WTC11 (cell line): ENCODE results near the gene USP17L27. TPM values are rescaled to one million over a fixed set of nuclear protein-coding genes. Genes with fewer than 3 reads are reported as not detected.
"Not testable (repeated sequence)": the region's sequence is repeated elsewhere in the genome, so short reads cannot be mapped to it uniquely, and the experiment has no call there.

Experiments
- ATAC-seq: fragments of 200-7000 bp; cut with Tn5 transposase; 2 replicates; pipeline ENCODE4 v1.10.0; 2021; ENCODE audit warnings: mild to moderate bottlenecking, moderate library complexity
- Bru-seq: library from RNA; stranded (reverse); fragments of 400-500 nt; gene quantifications from one replicate; lab custom pipeline; 2021; lab: Mats Ljungman, UMichigan
- CTCF ChIA-PET: fragments of 300-600 bp; sonication (Branson Sonifier 250); formaldehyde crosslinking; loops from one replicate; lab custom pipeline; 2021; ENCODE audit warnings: antibody characterized with exemption; lab: Charles Lee
- POLR2A ChIA-PET: fragments of 350-600 bp; sonication (Branson Sonifier 250); formaldehyde crosslinking; loops from one replicate; lab custom pipeline; 2021; ENCODE audit warnings: antibody characterized with exemption; lab: Charles Lee
- DNase-seq: peaks from one replicate; pipeline ENCODE4 v3.0.0; 2021; ENCODE audit warnings: low spot score
- H3K27ac Mint-ChIP-seq: 2 replicates; pipeline ENCODE4 v1.8.0; 2021; ENCODE audit warnings: mixed read lengths
- H3K27me3 Mint-ChIP-seq: 2 replicates; pipeline ENCODE4 v1.8.0; 2021; ENCODE audit warnings: low read depth, mild to moderate bottlenecking, moderate library complexity, mixed read lengths
- H3K36me3 Mint-ChIP-seq: 2 replicates; pipeline ENCODE4 v1.8.0; 2021; ENCODE audit warnings: mixed read lengths
- H3K4me1 Mint-ChIP-seq: 2 replicates; pipeline ENCODE4 v1.8.0; 2022; ENCODE audit warnings: mixed read lengths
- H3K4me3 Mint-ChIP-seq: 2 replicates; pipeline ENCODE4 v1.8.0; 2021; ENCODE audit warnings: mild to moderate bottlenecking, moderate library complexity, mixed read lengths
- H3K9me3 Mint-ChIP-seq: 2 replicates; pipeline ENCODE4 v1.8.0; 2021; ENCODE audit warnings: mixed read lengths
- long read RNA-seq, 3 experiments: library from RNA in 1 of 3; library from capped mRNA in 1 of 3; library from polyadenylated mRNA in 1 of 3; unstranded in 2 of 3; stranded (forward) in 1 of 3; transcript quantifications; one replicate each; pipeline ENCODE4 v2.0.0, GENCODE V29; 2021
- total RNA-seq: library from RNA; stranded (reverse); gene quantifications from 3 replicates; pipeline ENCODE4 v1.2.3, GENCODE V29; 2021

The USP17L27 gene
- not detected in 3 replicates for total RNA-seq
- Bru-seq, nascent RNA, result not detected
- long read RNA-seq, experiment 1, result 0 reads
- long read RNA-seq, experiment 2, result 0 reads
- long read RNA-seq, experiment 3, result 0 reads

GRCh38 chr4:9343848-9344247 is at the start of gene USP17L27:
TSS of gene USP17L27 (plus strand) at chr4:9344148. CDS start at chr4:9344148, 0 bp downstream.
- H3K9me3 Mint-ChIP-seq, H3K4me3 Mint-ChIP-seq, H3K27ac Mint-ChIP-seq, H3K36me3 Mint-ChIP-seq, H3K27me3 Mint-ChIP-seq, ATAC-seq, POLR2A ChIA-PET, DNase-seq, CTCF ChIA-PET, H3K4me1 Mint-ChIP-seq: not testable (repeated sequence)

- ATAC-seq, CTCF ChIA-PET: not testable (repeated sequence)
Measured at GRCh38 chr4:9324191-9324590, 19.8 kb upstream of the USP17L27 start.

GRCh38 chr4:9324865-9325264 is 19.1 kb upstream of the USP17L27 start, which contains the start of gene USP17L24:
TSS of gene USP17L24 (plus strand) at chr4:9325165. CDS start at chr4:9325165, 0 bp downstream.
- not testable (repeated sequence) for H3K4me3 Mint-ChIP-seq

More at GRCh38 chr4:9324191-9324590, 19.8 kb upstream of the USP17L27 start:
- DNase-seq, H3K4me3 Mint-ChIP-seq, H3K27ac Mint-ChIP-seq, H3K27me3 Mint-ChIP-seq, H3K9me3 Mint-ChIP-seq, H3K36me3 Mint-ChIP-seq, H3K4me1 Mint-ChIP-seq, POLR2A ChIA-PET: not testable (repeated sequence)

GRCh38 chr4:9329611-9330010 is 14.3 kb upstream of the USP17L27 start, which contains the start of gene USP17L25:
TSS of gene USP17L25 (plus strand) at chr4:9329911. CDS start at chr4:9329911, 0 bp downstream.
- H3K4me1 Mint-ChIP-seq, H3K4me3 Mint-ChIP-seq, H3K9me3 Mint-ChIP-seq, H3K36me3 Mint-ChIP-seq, POLR2A ChIA-PET, CTCF ChIA-PET, H3K27ac Mint-ChIP-seq, DNase-seq, H3K27me3 Mint-ChIP-seq, ATAC-seq: not testable (repeated sequence)

More at GRCh38 chr4:9324865-9325264, 19.1 kb upstream of the USP17L27 start, which contains the start of gene USP17L24:
- H3K36me3 Mint-ChIP-seq, H3K27ac Mint-ChIP-seq, POLR2A ChIA-PET, CTCF ChIA-PET, ATAC-seq, DNase-seq, H3K27me3 Mint-ChIP-seq, H3K4me1 Mint-ChIP-seq, H3K9me3 Mint-ChIP-seq: not testable (repeated sequence)

- DNase-seq, ATAC-seq, H3K27ac Mint-ChIP-seq, H3K4me3 Mint-ChIP-seq, H3K9me3 Mint-ChIP-seq, H3K36me3 Mint-ChIP-seq, H3K27me3 Mint-ChIP-seq, CTCF ChIA-PET, H3K4me1 Mint-ChIP-seq, POLR2A ChIA-PET: not testable (repeated sequence)
Measured at GRCh38 chr4:9334358-9334757, 9.6 kb upstream of the USP17L27 start, which contains the start of gene USP17L26. TSS of gene USP17L26 (plus strand) at chr4:9334658. CDS start at chr4:9334658, 0 bp downstream.

GRCh38 chr4:9339103-9339502 is 4.8 kb upstream of the USP17L27 start, which contains the start of gene USP17L5:
TSS of gene USP17L5 (plus strand) at chr4:9339403. CDS start at chr4:9339403, 0 bp downstream.
- CTCF ChIA-PET, ATAC-seq, H3K4me3 Mint-ChIP-seq, H3K4me1 Mint-ChIP-seq, DNase-seq, H3K27ac Mint-ChIP-seq, H3K36me3 Mint-ChIP-seq, H3K27me3 Mint-ChIP-seq, H3K9me3 Mint-ChIP-seq, POLR2A ChIA-PET: not testable (repeated sequence)

- H3K4me1 Mint-ChIP-seq, DNase-seq, H3K27ac Mint-ChIP-seq, ATAC-seq, H3K36me3 Mint-ChIP-seq, CTCF ChIA-PET, H3K4me3 Mint-ChIP-seq, POLR2A ChIA-PET, H3K27me3 Mint-ChIP-seq, H3K9me3 Mint-ChIP-seq: not testable (repeated sequence)
Measured at GRCh38 chr4:9348593-9348992, 4.6 kb downstream of the USP17L27 start, which contains the start of gene USP17L28. TSS of gene USP17L28 (plus strand) at chr4:9348893. CDS start at chr4:9348893, 0 bp downstream.

- H3K27me3 Mint-ChIP-seq, CTCF ChIA-PET, H3K27ac Mint-ChIP-seq, ATAC-seq, H3K9me3 Mint-ChIP-seq, POLR2A ChIA-PET, H3K4me3 Mint-ChIP-seq, H3K4me1 Mint-ChIP-seq, H3K36me3 Mint-ChIP-seq, DNase-seq: not testable (repeated sequence)
Measured at GRCh38 chr4:9350866-9351265, 6.9 kb downstream of the USP17L27 start.

GRCh38 chr4:9353338-9353737 is 9.4 kb downstream of the USP17L27 start, which contains the start of gene USP17L29:
TSS of gene USP17L29 (plus strand) at chr4:9353638. CDS start at chr4:9353638, 0 bp downstream.
- ATAC-seq, result not testable (repeated sequence)

GRCh38 chr4:9362829-9363228 is 18.9 kb downstream of the USP17L27 start, which contains the start of gene USP17L30:
TSS of gene USP17L30 (plus strand) at chr4:9363129. CDS start at chr4:9363129, 0 bp downstream.
- H3K4me3 Mint-ChIP-seq, CTCF ChIA-PET, H3K4me1 Mint-ChIP-seq, H3K36me3 Mint-ChIP-seq, POLR2A ChIA-PET, ATAC-seq, H3K9me3 Mint-ChIP-seq, H3K27me3 Mint-ChIP-seq, DNase-seq, H3K27ac Mint-ChIP-seq: not testable (repeated sequence)

More at GRCh38 chr4:9353338-9353737, 9.4 kb downstream of the USP17L27 start, which contains the start of gene USP17L29:
- H3K36me3 Mint-ChIP-seq, H3K27me3 Mint-ChIP-seq, DNase-seq, H3K4me3 Mint-ChIP-seq, H3K4me1 Mint-ChIP-seq, CTCF ChIA-PET, H3K9me3 Mint-ChIP-seq, POLR2A ChIA-PET, H3K27ac Mint-ChIP-seq: not testable (repeated sequence)

- H3K27ac Mint-ChIP-seq, H3K4me1 Mint-ChIP-seq, CTCF ChIA-PET, ATAC-seq, DNase-seq, POLR2A ChIA-PET, H3K27me3 Mint-ChIP-seq, H3K4me3 Mint-ChIP-seq: not testable (repeated sequence)
- Mint-ChIP-seq H3K9me3 (peaks cover 64% of the 10 kb centered on the region), H3K36me3 (peaks cover 32% of the 10 kb centered on the region)
Measured at GRCh38 chr4:9379881-9380280, 35.9 kb downstream of the USP17L27 start.
